ENCODE measurements around the gene REV3L.

GRCh38 chr6:111437573-111437972 lies 45.4 kb downstream of the REV3L start:
- TF ChIP-seq CTCF (IDR thresholded peaks at IDR 0.05; ENCODE audit: low read depth, low read length) (no peak), EZH2phosphoT487 (IDR thresholded peaks at IDR 0.05; ENCODE audit: low read depth) (no peak)

Measured in OCI-LY3 (cell line).